SU-DHL-6 (cell line): ENCODE results near the gene NUDT4.

Experiments
- H2AFZ ChIP-seq: fragments of 200-600 bp; sonication (generic); 2 replicates; pipeline ENCODE4 v1.6.1; 2014; ENCODE audit warnings: low read depth, mild to moderate bottlenecking, moderate library complexity, mixed read lengths, antibody characterized with exemption, low read length; ENCODE audit not compliant: severe bottlenecking
- H3F3A ChIP-seq: fragments of 200-600 bp; shearing (Covaris generic); 2 replicates; pipeline ENCODE4 v1.6.0; 2016; ENCODE audit warnings: antibody characterized with exemption, mild to moderate bottlenecking; ENCODE audit not compliant: insufficient read depth
- H3K27ac ChIP-seq: fragments of 200-600 bp; sonication (generic); 2 replicates; pipeline ENCODE4 v1.5.1; 2016; ENCODE audit warnings: low read depth, mild to moderate bottlenecking, low read length, moderate library complexity, mixed read lengths
- H3K27me3 ChIP-seq: fragments of 200-600 bp; sonication (generic), shearing (Covaris generic); 2 replicates; pipeline ENCODE4 v1.6.0; 2014; ENCODE audit warnings: mild to moderate bottlenecking, low read length
- H3K36me3 ChIP-seq: fragments of 200-600 bp; sonication (generic); 2 replicates; pipeline ENCODE4 v1.6.1; 2014; ENCODE audit warnings: mild to moderate bottlenecking, low read length, mixed read lengths
- H3K4me2 ChIP-seq: fragments of 300-600, 200-600 bp; shearing (Covaris generic), sonication (generic); 2 replicates; pipeline ENCODE4 v1.6.0; 2014; ENCODE audit warnings: low read length, low read depth, mild to moderate bottlenecking; ENCODE audit not compliant: poor library complexity, severe bottlenecking
- H3K4me3 ChIP-seq: fragments of 200-600 bp; sonication (generic); 2 replicates; pipeline ENCODE4 v1.5.1; 2014; ENCODE audit warnings: antibody characterized with exemption, low read length, mild to moderate bottlenecking, mixed read lengths; ENCODE audit not compliant: insufficient read depth, poor library complexity, severe bottlenecking
- H3K79me2 ChIP-seq: fragments of 200-600 bp; sonication (generic); 2 replicates; pipeline ENCODE4 v1.6.1; 2014; ENCODE audit warnings: mild to moderate bottlenecking, low read length, moderate library complexity; ENCODE audit not compliant: insufficient read depth
- H3K9ac ChIP-seq: fragments of 200-600 bp; sonication (generic); 2 replicates; pipeline ENCODE4 v1.7.0; 2014; ENCODE audit warnings: mild to moderate bottlenecking, low read length
- H3K9me2 ChIP-seq: fragments of 200-600 bp; sonication (generic); replicated peaks from 2 replicates; pipeline ENCODE4 v1.6.1; 2014; ENCODE audit warnings: low read length; ENCODE audit not compliant: insufficient read depth
- H3K9me3 ChIP-seq: fragments of 200-600 bp; sonication (generic); 2 replicates; pipeline ENCODE4 v1.6.1; 2014; ENCODE audit warnings: low read length, mixed read lengths; ENCODE audit not compliant: insufficient read depth
- H4K20me1 ChIP-seq: fragments of 200-600 bp; sonication (generic); 2 replicates; pipeline ENCODE4 v1.6.1; 2014; ENCODE audit warnings: low read depth, mild to moderate bottlenecking, antibody characterized with exemption, low read length, moderate library complexity, mixed read lengths
- CTCF ChIP-seq: fragments of 200-600 bp; sonication (generic); IDR thresholded peaks from one replicate; pipeline ENCODE4 v1.5.1; 2017; ENCODE audit warnings: antibody characterized with exemption, mild to moderate bottlenecking, low read length, moderate library complexity; ENCODE audit not compliant: insufficient read depth, poor library complexity, severe bottlenecking
- EZH2phosphoT487 ChIP-seq: fragments of 200-600 bp; sonication (generic), shearing (Covaris generic); conservative IDR thresholded peaks from 2 replicates; pipeline ENCODE4 v1.6.1; 2018; ENCODE audit warnings: mild to moderate bottlenecking, antibody characterized with exemption, low read length, moderate library complexity, mixed read lengths

NUDT4 gene

GRCh38 chr12:93441617-93442410 lies 64.1 kb downstream of the NUDT4 start, which contains the start of gene UBE2N:
TSS of gene UBE2N (minus strand) at chr12:93441947. CDS start at chr12:93441884, 63 bp downstream.
- H3K4me3 ChIP-seq: peak within 1 kb of the TSS; percentile 77
- peaks cover 49% of the 10 kb centered on the region for H3K79me2 ChIP-seq
- H4K20me1 ChIP-seq: peaks cover 34% of the 10 kb centered on the region
- H3K9ac ChIP-seq: peak within 1 kb of the TSS; percentile 98
- peak within 1 kb of the TSS; percentile 76 for H2AFZ ChIP-seq
- TF ChIP-seq EZH2phosphoT487: no peak
- no peak for TF ChIP-seq CTCF
- no peaks in the 10 kb centered on the region for H3K36me3 ChIP-seq
- no peaks in the 10 kb centered on the region for H3K9me2 ChIP-seq
- H3K27me3 ChIP-seq: no peaks in the 10 kb centered on the region
- no peaks in the 10 kb centered on the region for H3K9me3 ChIP-seq
- H3F3A ChIP-seq: no peaks in the 10 kb centered on the region
- H3K4me2 ChIP-seq: peak within 1 kb of the TSS; percentile 78
- peak within 1 kb of the TSS; percentile 71 for H3K27ac ChIP-seq

DNA sequence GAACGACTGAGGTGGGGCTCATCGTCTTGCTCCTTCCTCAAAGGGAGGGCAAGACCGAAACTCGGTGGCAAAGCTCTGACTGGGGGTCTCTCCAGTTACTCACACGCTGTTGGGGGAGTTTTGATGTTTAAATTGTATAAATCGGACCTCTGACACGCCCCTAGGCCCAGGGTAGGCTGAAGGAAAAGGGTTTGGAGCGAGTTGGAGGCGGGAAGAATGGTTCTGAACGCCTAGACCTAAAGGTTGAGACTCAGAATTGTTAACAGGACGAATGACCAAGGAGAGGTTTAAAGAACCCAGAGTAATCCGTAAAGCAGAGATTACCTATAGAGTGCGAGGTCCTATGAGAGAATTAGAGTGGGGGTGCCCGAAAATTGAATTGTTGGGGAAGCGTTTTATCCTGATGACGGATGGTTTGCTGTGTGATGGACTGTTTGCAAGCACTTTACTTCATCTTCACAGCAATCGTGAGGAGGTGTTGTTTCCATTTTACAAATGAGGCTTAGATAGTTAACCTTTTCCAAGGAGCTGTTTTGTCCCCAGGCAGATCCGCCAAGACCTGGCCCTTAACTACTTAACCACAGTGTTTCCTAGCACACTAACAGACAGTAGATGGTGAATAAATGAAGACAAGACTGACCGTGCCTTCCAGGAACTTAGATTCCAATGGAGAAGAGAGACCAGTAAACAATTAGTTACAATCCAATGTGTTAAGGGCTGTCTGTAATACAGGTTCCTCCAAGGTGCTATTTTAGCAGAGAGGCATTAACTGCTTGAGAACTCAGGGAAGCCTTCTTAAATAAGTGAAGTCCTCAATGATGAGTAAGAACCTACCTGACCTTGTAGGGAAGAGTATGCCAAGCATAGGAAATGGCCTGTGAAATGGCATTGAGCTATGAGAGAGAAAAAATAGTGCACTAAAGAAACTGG lies 65.0 kb downstream of the NUDT4 start:
- Histone ChIP-seq H3K4me2 (peak overlapping the region; percentile 76), H3K9me2 (no peaks in the 10 kb centered on the region), H3K27me3 (no peaks in the 10 kb centered on the region), H4K20me1 (peaks cover 31% of the 10 kb centered on the region), H3K9ac (peak overlapping the region; percentile 98), H2AFZ (peak overlapping the region; percentile 76), H3F3A (no peaks in the 10 kb centered on the region), H3K36me3 (no peaks in the 10 kb centered on the region), H3K27ac (peak overlapping the region; percentile 28), H3K4me3 (peak overlapping the region; percentile 77), H3K9me3 (no peaks in the 10 kb centered on the region), H3K79me2 (peaks cover 41% of the 10 kb centered on the region)
- TF ChIP-seq EZH2phosphoT487: no peak
- no peak for TF ChIP-seq CTCF

DNA sequence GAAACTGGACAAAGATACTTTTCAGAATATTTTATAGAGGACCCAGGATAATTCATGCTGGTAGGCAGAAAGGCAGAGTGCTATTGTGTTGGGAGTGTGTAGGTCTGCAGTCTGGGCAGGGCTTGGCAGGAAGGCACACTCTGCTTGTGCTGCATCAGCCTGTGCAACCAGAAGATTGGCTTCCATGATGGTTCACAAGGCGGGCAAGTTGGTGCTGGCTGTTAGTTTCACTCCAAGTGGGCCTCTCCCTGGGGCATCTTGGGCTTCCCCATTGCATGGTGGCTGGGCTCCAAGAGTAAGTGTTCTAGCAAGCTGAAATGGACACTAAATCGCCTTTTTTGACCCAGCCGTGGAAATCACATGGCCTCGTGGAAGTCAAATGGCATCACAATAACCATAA lies 65.9 kb downstream of the NUDT4 start:
- TF ChIP-seq CTCF: no peak
- TF ChIP-seq EZH2phosphoT487: no peak
- Histone ChIP-seq H3K9ac (no peak overlapping the region), H4K20me1 (peaks cover 23% of the 10 kb centered on the region), H3K27me3 (no peaks in the 10 kb centered on the region), H3K9me3 (no peaks in the 10 kb centered on the region), H3K27ac (no peak overlapping the region), H3K4me3 (no peak overlapping the region), H3K9me2 (no peaks in the 10 kb centered on the region), H3K36me3 (no peaks in the 10 kb centered on the region), H3F3A (no peaks in the 10 kb centered on the region), H2AFZ (no peak overlapping the region), H3K79me2 (peaks cover 32% of the 10 kb centered on the region), H3K4me2 (no peak overlapping the region)
